CD1c-positive myeloid dendritic cell (primary cell): ENCODE measurements around the gene THAP12.

Experiments
- DNase-seq: peaks from one replicate; pipeline ENCODE4 v3.0.0-alpha.2; 2016; ENCODE audit errors: extremely low spot score

Gene THAP12

DNA sequence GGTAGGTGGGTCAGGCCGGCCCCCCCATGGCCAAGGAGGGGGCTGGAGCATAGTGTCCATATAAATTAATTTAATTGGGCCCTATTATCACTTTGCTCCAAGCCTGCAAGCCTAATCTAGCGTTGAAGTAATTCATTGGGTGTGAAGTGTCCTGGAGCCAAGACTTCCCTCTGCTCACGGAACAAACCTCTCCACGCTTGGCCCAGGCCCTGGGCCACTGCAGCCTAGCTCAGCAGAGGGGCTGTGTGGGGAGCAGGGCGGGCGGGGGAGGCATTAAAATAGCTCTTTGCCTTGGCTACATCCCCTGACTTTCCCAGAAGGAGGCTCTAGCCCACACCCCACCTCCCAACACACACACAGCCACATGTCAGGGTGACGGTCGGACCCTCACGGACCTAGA is 73.5 kb downstream of the THAP12 start:
- DNase-seq = no peak

DNA sequence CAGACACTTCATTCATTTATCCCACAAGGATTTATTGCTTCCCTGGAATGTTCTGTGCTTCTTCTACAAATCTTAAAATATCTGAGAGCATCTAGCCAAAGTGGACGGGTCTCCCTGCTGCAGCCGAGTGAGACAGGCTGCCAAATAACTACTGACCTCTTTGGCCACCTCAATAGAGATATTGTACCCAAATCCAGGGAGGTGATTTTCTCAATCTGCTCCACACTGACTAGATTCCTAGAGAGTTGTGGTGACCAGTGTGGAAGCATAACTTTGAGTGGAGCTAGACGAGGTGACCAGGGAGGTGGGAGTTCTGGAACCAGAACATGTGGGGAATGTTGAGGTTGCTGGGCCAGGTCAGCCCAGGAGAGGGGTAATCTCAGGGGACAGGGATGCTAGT is 77.5 kb downstream of the THAP12 start:
- DNase-seq = no peak

GRCh38 chr11:76302996-76303395 is 77.9 kb downstream of the THAP12 start:
- DNase-seq = no peak
